Measurements from ENCODE around the gene SRPK3. TPM values are rescaled to one million over a fixed set of nuclear protein-coding genes. Genes with fewer than 3 reads are reported as not detected.

SRPK3 gene
- total RNA-seq, 1 donor from 2014 or later = 52.8 TPM

GRCh38 chrX:153828308-153828707 is 47.5 kb downstream of the SRPK3 start:
- no peaks in the 10 kb centered on the region for H3K9me3 ChIP-seq (replicated peaks)
- peaks cover 17% of the 10 kb centered on the region for H3K27me3 ChIP-seq (ENCODE audit: low read depth)
- peaks cover 9% of the 10 kb centered on the region for H3K4me1 ChIP-seq
- H3K4me3 ChIP-seq = peak overlapping the region; percentile 65
- H3K36me3 ChIP-seq = no peaks in the 10 kb centered on the region
- intact Hi-C loops (cut with micrococcal nuclease) = no loop called here
- no peak for DNase-seq
- H3K27ac ChIP-seq (replicated peaks) = peak overlapping the region; percentile 27
- TF ChIP-seq, protein P1, sequence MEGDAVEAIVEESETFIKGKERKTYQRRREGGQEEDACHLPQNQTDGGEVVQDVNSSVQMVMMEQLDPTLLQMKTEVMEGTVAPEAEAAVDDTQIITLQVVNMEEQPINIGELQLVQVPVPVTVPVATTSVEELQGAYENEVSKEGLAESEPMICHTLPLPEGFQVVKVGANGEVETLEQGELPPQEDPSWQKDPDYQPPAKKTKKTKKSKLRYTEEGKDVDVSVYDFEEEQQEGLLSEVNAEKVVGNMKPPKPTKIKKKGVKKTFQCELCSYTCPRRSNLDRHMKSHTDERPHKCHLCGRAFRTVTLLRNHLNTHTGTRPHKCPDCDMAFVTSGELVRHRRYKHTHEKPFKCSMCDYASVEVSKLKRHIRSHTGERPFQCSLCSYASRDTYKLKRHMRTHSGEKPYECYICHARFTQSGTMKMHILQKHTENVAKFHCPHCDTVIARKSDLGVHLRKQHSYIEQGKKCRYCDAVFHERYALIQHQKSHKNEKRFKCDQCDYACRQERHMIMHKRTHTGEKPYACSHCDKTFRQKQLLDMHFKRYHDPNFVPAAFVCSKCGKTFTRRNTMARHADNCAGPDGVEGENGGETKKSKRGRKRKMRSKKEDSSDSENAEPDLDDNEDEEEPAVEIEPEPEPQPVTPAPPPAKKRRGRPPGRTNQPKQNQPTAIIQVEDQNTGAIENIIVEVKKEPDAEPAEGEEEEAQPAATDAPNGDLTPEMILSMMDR (IDR thresholded peaks at IDR 0.05; ENCODE audit: borderline replicate concordance) = no peak

DNA sequence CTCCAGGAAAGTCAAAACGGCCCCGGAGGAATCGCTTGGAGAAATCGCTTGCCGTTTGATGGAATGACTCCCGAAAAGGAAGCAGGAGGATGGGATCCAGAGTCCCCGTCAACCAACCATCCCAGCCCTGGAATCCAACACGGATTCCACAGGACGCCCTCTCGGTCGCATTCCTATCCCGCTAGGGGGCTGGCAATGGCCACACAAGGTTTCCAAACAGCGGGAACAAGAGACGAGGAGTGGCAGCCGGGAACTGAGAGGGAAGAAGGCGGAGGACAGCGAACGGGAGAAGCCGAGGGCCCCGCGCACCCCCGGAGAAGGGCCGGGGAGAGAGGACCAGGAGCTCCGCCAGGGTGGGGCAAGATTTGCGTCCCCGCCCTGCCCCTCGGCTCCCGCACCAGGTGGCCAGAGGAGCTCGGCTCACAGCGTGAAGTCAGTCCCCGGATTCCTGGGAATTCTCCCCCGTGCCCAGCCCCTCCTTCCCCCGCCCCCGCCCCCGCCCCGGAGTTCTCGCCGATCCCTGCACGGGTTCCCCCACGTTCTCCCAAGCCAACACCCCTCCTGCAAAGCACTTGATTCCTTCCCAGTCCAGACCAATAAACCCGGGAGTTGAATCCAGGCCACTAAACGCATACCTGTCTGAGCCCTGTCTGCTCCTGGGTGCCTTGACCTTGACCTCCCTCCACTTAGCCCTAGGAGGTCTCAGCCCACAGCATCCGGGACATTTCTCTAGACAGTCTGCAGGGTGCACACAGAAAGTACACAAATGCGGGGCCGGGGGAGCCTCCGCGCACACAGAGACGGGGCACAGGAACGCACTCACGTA is 48.1 kb downstream of the SRPK3 start:
- peaks cover 17% of the 10 kb centered on the region for H3K27me3 ChIP-seq (ENCODE audit: low read depth)
- no peak for DNase-seq

GRCh38 chrX:153829549-153829798 is 48.6 kb downstream of the SRPK3 start:
- Histone ChIP-seq H3K4me3 (peak overlapping the region; percentile 65), H3K27me3 (ENCODE audit: low read depth) (peaks cover 17% of the 10 kb centered on the region), H3K4me1 (peaks cover 9% of the 10 kb centered on the region), H3K36me3 (no peaks in the 10 kb centered on the region), H3K9me3 (replicated peaks) (no peaks in the 10 kb centered on the region), H3K27ac (replicated peaks) (peak overlapping the region; percentile 27)
- TF ChIP-seq, protein P1 (IDR thresholded peaks at IDR 0.05; ENCODE audit: borderline replicate concordance) = no peak
- intact Hi-C loops (cut with micrococcal nuclease) = no loop called here
- no peak for DNase-seq

More for the DNA sequence above, 48.1 kb downstream of the SRPK3 start:
- Histone ChIP-seq H3K4me3 (peak overlapping the region; percentile 65), H3K4me1 (peaks cover 9% of the 10 kb centered on the region), H3K36me3 (no peaks in the 10 kb centered on the region), H3K27ac (replicated peaks) (peak overlapping the region; percentile 27), H3K9me3 (replicated peaks) (no peaks in the 10 kb centered on the region)
- TF ChIP-seq, protein P1 (IDR thresholded peaks at IDR 0.05; ENCODE audit: borderline replicate concordance) = no peak
- intact Hi-C loops (cut with micrococcal nuclease) = no loop called here

DNA sequence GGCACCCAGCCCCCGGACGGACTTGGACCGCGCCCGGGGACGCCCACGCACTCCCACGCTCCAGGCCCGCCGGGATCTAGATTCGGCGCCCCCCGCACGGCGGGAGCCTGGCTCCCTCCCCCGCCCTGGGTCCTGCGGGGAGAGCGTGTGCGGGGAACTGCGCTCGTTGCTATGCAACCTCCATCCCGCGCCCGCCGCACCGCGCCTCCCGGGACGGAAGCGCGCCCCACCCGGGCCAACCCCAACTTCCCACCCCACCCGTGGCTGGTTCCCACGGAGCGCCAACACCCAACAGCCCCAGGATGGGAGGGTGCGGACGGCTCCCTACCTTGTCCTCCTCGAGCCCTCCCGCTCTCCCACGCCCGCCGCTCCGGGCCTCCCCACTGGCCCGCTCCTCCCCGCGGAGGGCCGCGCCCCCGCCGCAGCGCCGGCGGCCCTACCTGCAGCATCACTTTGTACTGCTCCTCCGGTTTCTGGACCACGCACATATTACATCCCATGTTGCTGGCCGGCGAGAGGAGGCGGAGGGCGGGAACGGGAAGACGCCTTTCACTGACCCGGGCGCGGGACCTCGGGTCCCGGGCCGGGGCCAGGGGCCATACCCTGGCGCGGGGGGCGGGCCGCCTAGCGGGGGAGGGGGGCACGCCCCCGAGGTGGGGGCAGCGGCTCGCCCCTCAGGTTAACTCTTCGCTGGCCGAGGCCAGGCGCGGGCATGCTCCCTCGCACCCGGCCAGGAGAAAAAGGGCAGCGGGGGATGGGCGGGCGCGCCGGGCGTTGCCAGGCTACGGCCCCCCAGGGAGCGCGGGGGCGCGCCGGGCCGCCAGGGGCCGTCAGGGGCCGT is 49.2 kb downstream of the SRPK3 start, which contains the start of gene PDZD4:
Gene PDZD4 (minus strand): TSS at position 746 of the 841 bp plus-strand sequence. CDS start 246 bp downstream, at position 500.
- DNase-seq = no peak
- TF ChIP-seq, protein P1 (IDR thresholded peaks at IDR 0.05; ENCODE audit: borderline replicate concordance) = no peak
- intact Hi-C loops (cut with micrococcal nuclease) = no loop called here
- Histone ChIP-seq H3K4me3 (peak within 1 kb of the TSS; percentile 65), H3K36me3 (no peaks in the 10 kb centered on the region), H3K4me1 (peaks cover 9% of the 10 kb centered on the region), H3K9me3 (replicated peaks) (no peaks in the 10 kb centered on the region), H3K27ac (replicated peaks) (peak within 1 kb of the TSS; percentile 27), H3K27me3 (ENCODE audit: low read depth) (peaks cover 17% of the 10 kb centered on the region)

DNA sequence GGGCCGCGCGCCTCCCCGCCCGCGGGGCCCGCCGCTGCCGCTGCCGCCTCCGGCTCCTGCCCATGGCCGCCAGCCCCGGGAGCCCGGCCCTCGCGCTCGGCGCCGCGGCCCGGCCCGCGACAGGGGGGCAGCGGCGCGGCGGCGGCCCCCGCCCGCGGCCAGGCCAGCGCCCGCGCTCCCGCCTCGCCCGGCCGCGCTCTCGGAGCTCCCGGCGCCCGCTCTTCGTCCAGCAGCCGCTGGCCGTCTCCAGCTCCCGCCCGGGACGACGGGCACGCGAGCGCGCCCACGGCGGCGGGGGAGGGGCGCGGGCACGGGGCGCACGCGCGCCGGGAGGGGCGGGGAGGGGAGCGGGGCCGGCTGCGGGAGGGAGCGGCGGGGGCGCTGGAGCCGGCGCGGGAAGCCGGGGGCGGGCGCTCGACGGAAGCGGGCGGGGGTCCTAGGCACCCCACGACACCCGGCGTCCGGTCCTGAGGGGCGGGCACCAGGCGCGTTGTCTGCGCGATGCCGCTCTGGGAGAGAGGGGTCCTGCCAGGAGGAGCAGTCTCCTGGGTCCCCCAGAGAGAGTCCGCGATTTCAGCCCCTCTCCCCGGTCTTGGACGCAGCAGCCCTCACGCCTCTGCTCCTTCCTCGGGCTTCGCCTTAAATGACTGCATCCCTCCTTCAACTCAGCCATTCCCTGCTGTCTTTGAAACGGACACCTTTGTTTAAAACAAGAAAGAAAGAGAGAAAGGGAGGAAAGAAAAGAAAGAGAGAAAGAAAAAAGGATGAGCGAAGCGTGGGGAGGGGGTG is 50.0 kb downstream of the SRPK3 start:
- Histone ChIP-seq H3K36me3 (no peaks in the 10 kb centered on the region), H3K27ac (replicated peaks) (no peak overlapping the region), H3K9me3 (replicated peaks) (no peaks in the 10 kb centered on the region), H3K27me3 (ENCODE audit: low read depth) (peaks cover 17% of the 10 kb centered on the region), H3K4me1 (peaks cover 9% of the 10 kb centered on the region), H3K4me3 (peak overlapping the region; percentile 65)
- intact Hi-C loops (cut with micrococcal nuclease) = no loop called here
- no peak for DNase-seq
- TF ChIP-seq, protein P1 (IDR thresholded peaks at IDR 0.05; ENCODE audit: borderline replicate concordance) = no peak

Data from left ventricle myocardium inferior (tissue), 1 donor.